MCF 10A (cell line): ENCODE measurements around the gene CAMTA1. TPM values are rescaled to one million over a fixed set of nuclear protein-coding genes. Genes with fewer than 3 reads are reported as not detected.

Experiments
- BruUV-seq: library from RNA; stranded (reverse); fragments of 400-500 nt; replicated peaks from 2 replicates; lab custom pipeline; 2021; lab: Mats Ljungman, UMichigan
- CTCF ChIA-PET: fragments of 300-600 bp; sonication (Branson Sonifier 250); formaldehyde crosslinking; extraction: SDS; loops from one replicate; lab custom pipeline; 2021; ENCODE audit warnings: antibody characterized with exemption, inconsistent platforms; lab: Yijun Ruan, JAX
- POLR2A ChIA-PET: fragments of 300-600, 350-650 bp; sonication (Branson Sonifier 250); formaldehyde crosslinking; extraction: SDS; loops from one replicate; lab custom pipeline; 2020; ENCODE audit warnings: antibody characterized with exemption, inconsistent platforms; lab: Yijun Ruan, JAX
- DNase-seq: peaks from one replicate; pipeline ENCODE4 v3.0.0-alpha.2; 2018; ENCODE audit not compliant: unreplicated experiment
- H3K27ac Mint-ChIP-seq: one replicate; pipeline ENCODE4 v1.8.0; 2022; ENCODE audit warnings: mild to moderate bottlenecking, low read depth, mixed read lengths; ENCODE audit not compliant: unreplicated experiment
- H3K27me3 Mint-ChIP-seq: one replicate; pipeline ENCODE4 v1.8.0; 2022; ENCODE audit warnings: mixed read lengths; ENCODE audit not compliant: insufficient read depth, unreplicated experiment
- H3K36me3 Mint-ChIP-seq: one replicate; pipeline ENCODE4 v1.8.0; 2022; ENCODE audit warnings: mild to moderate bottlenecking, moderate library complexity, mixed read lengths; ENCODE audit not compliant: insufficient read depth, unreplicated experiment
- H3K4me1 Mint-ChIP-seq: one replicate; pipeline ENCODE4 v1.8.0; 2022; ENCODE audit warnings: mixed read lengths; ENCODE audit not compliant: insufficient read depth, unreplicated experiment
- H3K4me3 Mint-ChIP-seq: one replicate; pipeline ENCODE4 v1.8.0; 2022; ENCODE audit warnings: mild to moderate bottlenecking, moderate library complexity, mixed read lengths; ENCODE audit not compliant: unreplicated experiment
- H3K9me3 Mint-ChIP-seq: one replicate; pipeline ENCODE4 v1.8.0; 2022; ENCODE audit warnings: mixed read lengths; ENCODE audit not compliant: unreplicated experiment
- intact Hi-C: fragments of 100-400 bp; cut with micrococcal nuclease; formaldehyde crosslinking; loops from 2 replicates; pipeline ENCODE4 v1.14.1; 2022
- total RNA-seq: library from RNA; stranded (reverse); gene quantifications from 2 replicates; pipeline ENCODE4 v1.2.3, GENCODE V29; 2022
- TF ChIP-seq, protein P1 (sequence below): fragments of 200-600 bp; IDR thresholded peaks from one replicate; pipeline ENCODE4 v1.8.0; 2022; ENCODE audit warnings: antibody characterized with exemption, mild to moderate bottlenecking; ENCODE audit not compliant: unreplicated experiment

CAMTA1 gene
- total RNA-seq, 1 experiment from 2014 or later, result 74.1 TPM

- H3K4me1 Mint-ChIP-seq, result no peaks in the 10 kb centered on the region
- H3K27ac Mint-ChIP-seq, result no peak overlapping the region
- TF ChIP-seq, protein P1, sequence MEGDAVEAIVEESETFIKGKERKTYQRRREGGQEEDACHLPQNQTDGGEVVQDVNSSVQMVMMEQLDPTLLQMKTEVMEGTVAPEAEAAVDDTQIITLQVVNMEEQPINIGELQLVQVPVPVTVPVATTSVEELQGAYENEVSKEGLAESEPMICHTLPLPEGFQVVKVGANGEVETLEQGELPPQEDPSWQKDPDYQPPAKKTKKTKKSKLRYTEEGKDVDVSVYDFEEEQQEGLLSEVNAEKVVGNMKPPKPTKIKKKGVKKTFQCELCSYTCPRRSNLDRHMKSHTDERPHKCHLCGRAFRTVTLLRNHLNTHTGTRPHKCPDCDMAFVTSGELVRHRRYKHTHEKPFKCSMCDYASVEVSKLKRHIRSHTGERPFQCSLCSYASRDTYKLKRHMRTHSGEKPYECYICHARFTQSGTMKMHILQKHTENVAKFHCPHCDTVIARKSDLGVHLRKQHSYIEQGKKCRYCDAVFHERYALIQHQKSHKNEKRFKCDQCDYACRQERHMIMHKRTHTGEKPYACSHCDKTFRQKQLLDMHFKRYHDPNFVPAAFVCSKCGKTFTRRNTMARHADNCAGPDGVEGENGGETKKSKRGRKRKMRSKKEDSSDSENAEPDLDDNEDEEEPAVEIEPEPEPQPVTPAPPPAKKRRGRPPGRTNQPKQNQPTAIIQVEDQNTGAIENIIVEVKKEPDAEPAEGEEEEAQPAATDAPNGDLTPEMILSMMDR, result no peak
- ChIA-PET POLR2A (no interaction called here), CTCF (interaction anchor here (0.5 kb wide), 1 partner anchor 229 kb away, joined by 6 read pairs; no protein-coding TSS in a partner anchor)
- intact Hi-C loops, result no loop called here
- no peaks in the 10 kb centered on the region for H3K36me3 Mint-ChIP-seq
- DNase-seq, result no peak
- no peak overlapping the region for H3K4me3 Mint-ChIP-seq
- no peaks in the 10 kb centered on the region for H3K27me3 Mint-ChIP-seq
- no TSS peak for BruUV-seq
- peaks cover 14% of the 10 kb centered on the region for H3K9me3 Mint-ChIP-seq
Measured at GRCh38 chr1:7418442-7419080, 633.3 kb downstream of the CAMTA1 start.

DNA sequence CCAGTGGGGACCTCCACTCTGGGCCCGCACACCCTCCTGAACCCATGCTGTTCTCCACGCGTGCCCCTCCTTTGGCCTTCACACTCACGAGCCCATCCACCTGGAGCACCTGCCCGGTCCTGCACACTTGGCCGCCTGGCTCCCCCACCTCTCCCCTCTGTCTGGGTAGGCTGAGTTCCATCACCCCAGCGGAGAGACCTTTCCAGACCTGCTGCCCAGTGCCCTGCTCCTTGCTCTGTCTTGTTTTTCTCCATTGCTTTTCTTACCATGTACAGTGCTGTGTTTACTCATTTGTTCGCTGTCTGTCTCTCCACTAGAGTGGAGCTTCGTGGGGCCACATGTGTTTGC, 634.8 kb downstream of the CAMTA1 start:
- ChIA-PET POLR2A (no interaction called here), CTCF (no interaction called here)
- Mint-ChIP-seq H3K9me3 (peaks cover 14% of the 10 kb centered on the region), H3K36me3 (no peaks in the 10 kb centered on the region), H3K4me3 (no peak overlapping the region), H3K27me3 (no peaks in the 10 kb centered on the region), H3K27ac (no peak overlapping the region), H3K4me1 (no peaks in the 10 kb centered on the region)
- TF ChIP-seq, protein P1, result no peak
- DNase-seq, result no peak
- intact Hi-C loops, result no loop called here
- BruUV-seq, result no TSS peak

- Mint-ChIP-seq H3K36me3 (no peaks in the 10 kb centered on the region), H3K4me1 (no peaks in the 10 kb centered on the region), H3K27ac (no peak overlapping the region), H3K9me3 (peaks cover 14% of the 10 kb centered on the region), H3K27me3 (no peaks in the 10 kb centered on the region), H3K4me3 (no peak overlapping the region)
- intact Hi-C loops, result no loop called here
- DNase-seq, result no peak
- no TSS peak for BruUV-seq
- TF ChIP-seq, protein P1, result no peak
- POLR2A ChIA-PET, result no interaction called here
- CTCF ChIA-PET, result no interaction called here
Measured at GRCh38 chr1:7420470-7421100, 635.3 kb downstream of the CAMTA1 start.

- intact Hi-C loops, result no loop called here
- H3K4me1 Mint-ChIP-seq, result no peaks in the 10 kb centered on the region
- DNase-seq, result no peak
- ChIA-PET POLR2A (no interaction called here), CTCF (no interaction called here)
- H3K27ac Mint-ChIP-seq, result no peak overlapping the region
- BruUV-seq, result no TSS peak
- H3K9me3 Mint-ChIP-seq, result peaks cover 8% of the 10 kb centered on the region
- TF ChIP-seq, protein P1, result no peak
- H3K4me3 Mint-ChIP-seq, result no peak overlapping the region
- no peaks in the 10 kb centered on the region for H3K36me3 Mint-ChIP-seq
- no peaks in the 10 kb centered on the region for H3K27me3 Mint-ChIP-seq
Measured at GRCh38 chr1:7421471-7422075, 636.3 kb downstream of the CAMTA1 start.
